GM21825 (cell line): ENCODE measurements around the gene ZNF281.
"Not testable (repeated sequence)": the region's sequence is repeated elsewhere in the genome, so short reads cannot be mapped to it uniquely, and the experiment has no call there.

ENCODE experiments used
- ATAC-seq: cut with Tn5 transposase; IDR thresholded peaks from one replicate; pipeline ENCODE4 v1.9.1; 2021; ENCODE audit warnings: mild to moderate bottlenecking, moderate library complexity; ENCODE audit not compliant: unreplicated experiment

The ZNF281 gene

DNA sequence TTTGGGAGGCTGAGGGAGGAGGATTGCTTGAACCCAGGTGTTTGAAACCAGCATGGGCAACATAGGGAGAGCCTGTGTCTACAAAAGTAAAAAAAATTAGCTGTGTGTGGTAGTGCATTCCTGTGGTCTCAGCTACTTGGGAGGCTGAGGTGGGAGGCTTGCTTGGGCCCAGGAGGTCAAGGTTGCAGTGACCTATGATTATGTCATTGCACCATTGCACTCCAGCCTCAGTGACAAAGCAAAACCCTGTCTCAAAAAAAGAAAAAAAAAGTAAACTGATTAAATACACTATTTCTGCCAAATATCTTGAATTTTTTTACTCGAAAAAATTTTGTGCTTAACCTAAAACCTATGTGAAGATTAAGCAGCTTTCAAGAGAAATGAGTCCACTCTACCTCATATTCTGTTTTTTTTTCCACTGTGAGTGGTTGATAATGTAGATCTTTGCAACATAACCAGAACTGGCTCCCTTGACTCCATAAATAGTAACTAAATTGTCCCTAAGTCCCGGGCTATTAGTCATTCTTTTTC is 19.4 kb upstream of the ZNF281 start:
- ATAC-seq, result no peak

GRCh38 chr1:200428482-200429205 is 18.8 kb upstream of the ZNF281 start:
- no peak for ATAC-seq

DNA sequence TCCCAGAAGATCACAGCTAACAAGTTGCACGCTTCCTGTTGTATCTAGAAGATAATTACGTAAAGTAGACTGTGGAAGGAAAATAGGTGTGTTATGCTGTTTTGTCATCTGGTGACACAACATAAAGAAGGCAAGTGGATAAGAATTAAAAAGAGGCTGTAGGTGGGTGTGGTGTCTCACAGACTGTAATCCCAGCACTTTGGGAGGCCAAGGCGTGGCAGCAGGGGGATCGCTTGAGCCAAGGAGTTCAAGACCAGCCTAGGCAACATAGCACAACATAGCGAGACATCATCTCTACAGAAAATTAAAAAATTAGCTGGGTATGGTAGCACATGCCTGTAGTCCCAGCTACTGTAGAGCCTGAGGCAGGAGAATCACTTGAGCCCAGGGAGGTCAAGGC is 17.9 kb upstream of the ZNF281 start:
- ATAC-seq, result no peak

- no peak for ATAC-seq
Measured at GRCh38 chr1:200426196-200426595, 16.4 kb upstream of the ZNF281 start.

GRCh38 chr1:200423235-200423634 is 13.4 kb upstream of the ZNF281 start:
- ATAC-seq, result no peak

GRCh38 chr1:200422211-200422610 is 12.4 kb upstream of the ZNF281 start:
- ATAC-seq, result no peak

DNA sequence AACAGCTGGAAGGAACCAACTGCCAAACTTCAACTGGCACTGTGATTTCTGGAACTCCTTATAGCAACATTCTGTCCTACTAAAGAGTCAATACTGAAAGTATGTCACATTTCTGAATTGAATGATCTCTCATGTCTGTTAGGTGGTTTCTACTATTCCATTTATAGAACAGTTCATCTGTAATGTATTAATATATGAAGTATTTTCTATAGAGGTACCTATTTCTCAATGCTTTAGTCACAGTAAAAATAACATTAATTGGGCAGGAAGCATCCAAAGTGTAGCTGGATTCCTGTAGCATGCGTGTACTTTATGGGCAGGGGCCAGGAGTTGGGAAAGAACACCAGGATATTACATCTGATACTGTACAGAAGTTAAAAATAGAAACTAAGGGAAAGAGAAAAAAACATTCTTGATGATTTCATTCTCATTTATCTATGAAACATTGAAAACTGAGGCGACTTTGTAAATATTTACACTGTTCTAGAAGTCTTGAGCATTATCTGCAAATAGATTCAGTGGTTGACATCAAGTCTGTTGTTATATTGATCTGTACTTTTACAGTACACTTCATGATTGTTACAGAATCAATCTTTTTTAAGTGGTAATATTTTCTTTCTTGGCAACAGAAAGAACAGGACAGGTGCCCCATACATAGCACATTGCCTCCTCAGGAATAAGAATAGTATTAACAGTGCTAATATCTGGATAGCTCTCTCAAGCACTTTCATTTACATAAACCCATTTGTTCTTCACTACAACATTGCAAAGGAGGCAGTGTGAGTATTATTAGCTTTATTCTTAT is 6.2 kb upstream of the ZNF281 start:
- peak; percentile 71 for ATAC-seq

DNA sequence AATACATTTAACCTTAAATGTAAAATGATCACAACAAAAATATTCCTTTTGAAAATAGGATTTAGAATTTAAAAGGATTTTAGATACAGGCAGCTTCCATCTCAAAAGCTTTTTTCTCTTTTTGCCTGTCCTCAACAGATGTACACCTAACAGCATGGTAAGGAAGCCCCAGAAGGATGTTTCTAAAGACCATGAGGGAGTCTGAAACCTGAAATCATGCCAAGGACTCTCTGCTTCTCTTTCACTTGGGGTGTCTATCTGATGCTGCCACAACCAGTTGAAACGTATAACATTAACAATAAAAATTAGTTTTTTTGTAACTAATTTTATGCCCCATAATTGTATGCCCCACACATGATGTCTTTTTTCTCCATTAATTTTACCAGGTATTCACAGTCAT is 5.4 kb upstream of the ZNF281 start:
- ATAC-seq, result peak; percentile 42

DNA sequence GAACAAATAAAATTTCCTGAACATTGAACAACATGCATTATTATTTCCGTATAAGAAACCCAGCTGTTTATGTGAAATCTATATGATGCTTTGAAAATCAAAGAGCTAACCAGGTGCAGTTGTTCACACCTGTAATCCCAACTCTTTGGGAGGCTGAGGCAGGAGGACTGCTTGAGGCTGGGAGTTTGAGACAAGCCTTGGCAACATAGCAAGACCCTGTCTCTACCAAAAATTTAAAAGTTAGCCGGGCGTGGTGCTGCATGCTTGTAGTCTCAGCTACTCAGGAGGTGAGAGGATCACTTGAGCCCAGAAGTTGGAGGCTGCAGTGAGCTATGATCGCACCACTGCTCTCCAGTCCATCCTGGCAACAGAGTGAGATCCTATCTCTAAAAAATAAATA is 4.8 kb upstream of the ZNF281 start:
- ATAC-seq, result no peak

DNA sequence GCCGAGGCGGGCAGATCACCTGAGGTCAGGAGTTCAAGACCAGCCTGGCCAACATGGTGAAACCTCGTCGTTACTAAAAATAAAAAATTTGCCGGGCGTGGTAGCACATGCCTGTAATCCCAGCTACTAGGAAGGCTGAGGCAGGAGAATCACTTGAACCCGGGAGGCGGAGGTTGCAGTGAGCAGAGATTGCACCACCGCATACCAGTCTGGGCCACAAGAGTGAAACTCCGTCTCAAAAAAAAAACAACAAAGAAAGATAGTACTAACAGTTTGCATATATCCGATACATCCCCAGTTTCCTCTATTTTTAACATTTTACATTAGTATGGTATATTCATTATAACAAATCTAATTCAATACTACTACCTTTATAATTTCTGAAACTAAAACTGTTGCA is 3.9 kb upstream of the ZNF281 start:
- ATAC-seq, result not testable (repeated sequence)

DNA sequence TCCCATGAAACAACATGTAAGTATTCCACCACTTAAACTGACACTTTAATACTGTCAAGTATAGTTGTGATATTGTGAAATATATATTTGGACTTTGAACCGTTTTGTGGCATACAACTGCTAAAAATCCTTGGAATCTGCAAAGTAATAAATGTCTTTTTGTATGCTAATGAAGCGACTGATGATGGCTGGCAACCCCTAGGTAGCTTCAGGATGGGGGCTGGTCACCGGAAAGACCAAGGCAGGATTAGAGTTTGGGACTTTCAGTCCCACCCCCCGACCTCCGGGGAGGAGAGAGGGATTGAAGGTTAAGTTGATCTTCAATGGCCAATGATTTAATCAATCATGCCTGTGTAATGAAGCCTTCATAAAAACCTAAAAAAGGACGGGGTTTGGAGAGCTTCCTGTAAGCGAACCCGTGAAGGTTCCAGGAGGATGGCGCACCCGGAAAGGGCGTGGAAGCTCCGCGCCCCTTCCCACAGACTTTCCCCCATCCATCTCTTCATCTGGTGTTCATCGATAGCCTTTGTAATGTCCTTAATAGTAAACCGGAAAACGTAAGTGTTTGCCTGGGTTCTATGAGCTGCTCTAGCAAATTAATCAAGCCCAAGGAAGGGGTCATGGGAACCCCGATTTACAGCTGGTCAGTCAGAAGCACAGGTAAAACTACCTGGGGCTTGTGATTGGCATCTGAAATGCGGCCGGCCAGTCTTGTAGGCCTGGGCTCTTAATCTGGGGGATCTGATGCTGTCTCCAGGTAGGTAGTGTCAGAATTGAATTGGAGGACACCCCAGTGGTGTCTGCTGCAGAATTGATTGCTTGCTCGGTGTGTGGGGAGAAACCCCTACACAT is 1.8 kb upstream of the ZNF281 start:
- ATAC-seq, result no peak

DNA sequence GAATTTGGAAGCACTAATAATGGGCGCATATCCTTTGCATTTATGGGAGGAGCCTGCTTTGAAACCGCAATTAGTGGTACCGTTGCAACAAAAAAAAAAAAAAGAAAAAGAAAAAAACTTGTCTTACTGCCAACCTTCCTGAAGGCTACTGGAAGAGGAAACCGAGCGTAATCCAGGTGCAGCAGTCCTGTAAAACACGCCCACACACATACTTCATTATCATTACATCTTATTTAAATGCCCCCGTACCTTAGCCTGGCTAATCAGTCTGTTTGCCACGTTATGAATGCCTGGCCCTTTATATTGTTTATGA is 686 bp upstream of the ZNF281 start:
- no peak for ATAC-seq

DNA sequence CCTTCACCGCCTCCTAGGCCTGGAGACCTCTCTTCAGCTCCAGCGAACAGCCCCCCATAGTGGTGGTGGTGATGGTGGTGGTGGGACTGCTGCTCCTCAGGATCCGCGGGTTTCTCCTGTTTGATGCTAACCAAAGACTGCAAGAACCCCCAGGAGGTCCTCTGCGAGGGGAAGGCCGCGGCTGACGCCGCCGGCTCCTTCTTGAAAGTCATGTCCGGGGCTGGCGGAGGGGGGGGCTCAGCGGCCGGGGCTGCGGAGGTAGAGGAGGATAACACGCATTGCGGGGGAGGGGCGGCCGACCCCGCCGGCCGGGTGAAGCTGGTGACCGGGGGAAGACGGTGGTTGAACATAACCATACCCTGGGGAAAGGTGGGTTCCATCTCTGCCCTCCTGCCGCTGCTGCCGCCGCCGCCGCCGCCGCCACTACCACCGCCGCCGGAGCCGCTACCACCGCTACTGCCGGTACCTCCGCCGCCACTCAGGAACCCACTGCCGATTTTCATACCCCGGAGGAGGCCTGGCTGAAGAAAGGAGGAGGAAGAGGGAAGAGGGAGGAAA is 554 bp downstream of the ZNF281 start:
- ATAC-seq, result peak; percentile 22

- ATAC-seq, result no peak
Measured at GRCh38 chr1:200406161-200406797, 3.6 kb downstream of the ZNF281 start.

- no peak for ATAC-seq
Measured at GRCh38 chr1:200405264-200405663, 4.6 kb downstream of the ZNF281 start.

DNA sequence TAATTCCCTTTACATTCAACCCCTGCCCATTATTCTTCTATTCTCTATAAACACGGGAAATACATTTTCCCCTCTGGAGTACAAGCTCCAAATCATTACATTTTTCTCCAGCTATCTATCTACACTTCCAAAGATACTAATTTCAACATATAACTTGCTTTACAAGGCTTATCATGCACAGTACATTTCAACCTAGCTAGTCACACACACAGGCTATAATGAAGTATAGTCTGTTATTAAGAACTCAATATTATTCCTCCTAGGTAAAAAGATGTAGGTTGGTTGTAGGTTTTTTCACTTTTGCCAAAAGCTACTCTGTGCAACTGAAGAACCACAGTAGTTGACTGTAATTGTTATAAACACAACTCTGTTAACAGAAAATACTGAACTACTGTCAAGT is 8.1 kb downstream of the ZNF281 start:
- ATAC-seq, result no peak

DNA sequence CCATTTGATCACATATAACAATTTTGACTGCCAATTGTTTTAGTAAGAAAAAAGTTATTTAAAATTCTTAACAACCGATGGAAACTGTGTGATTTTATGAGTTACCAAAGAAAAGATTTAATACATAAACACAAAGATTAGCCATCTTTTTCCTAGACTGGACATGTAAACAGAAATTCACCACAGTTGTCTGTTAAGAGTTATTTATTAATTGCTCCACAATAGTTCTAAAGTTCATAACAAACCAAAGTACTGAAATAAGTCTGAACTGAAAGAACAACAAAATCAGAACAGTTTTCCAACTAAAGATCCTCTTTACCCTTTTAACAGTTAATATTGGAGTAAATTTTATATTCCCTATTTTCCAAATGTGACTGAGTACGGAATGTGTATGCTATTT is 8.6 kb downstream of the ZNF281 start:
- ATAC-seq, result no peak

- ATAC-seq, result no peak
Measured at GRCh38 chr1:200400556-200400955, 9.3 kb downstream of the ZNF281 start.

- ATAC-seq, result no peak
Measured at GRCh38 chr1:200399860-200400259, 10.0 kb downstream of the ZNF281 start.

DNA sequence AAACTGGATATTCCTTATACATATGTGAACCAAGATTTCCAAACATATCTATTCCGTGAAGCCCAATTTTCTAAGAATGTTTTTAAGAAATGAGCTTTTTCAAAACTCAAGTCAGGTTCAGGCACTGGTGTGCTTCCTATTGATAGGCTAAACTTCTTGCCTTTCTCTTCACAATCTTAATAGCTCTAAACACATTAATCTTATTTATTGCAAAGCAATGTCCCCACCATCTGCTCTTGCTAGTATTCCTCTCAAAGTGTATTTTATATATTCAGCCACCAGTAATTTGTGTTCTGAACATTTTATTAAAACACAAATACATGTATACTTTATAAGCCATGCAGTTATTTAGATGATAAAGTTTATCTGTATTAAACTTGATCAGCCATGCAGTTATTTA is 11.5 kb downstream of the ZNF281 start:
- no peak for ATAC-seq
